ENCODE measurements around the gene ZBTB7C.
A peak's percentile ranks its signal among the peaks of the same experiment; 100 is the strongest.

The ZBTB7C gene

GRCh38 chr18:48030616-48031480 is 378.3 kb downstream of the ZBTB7C start:
- CTCF ChIA-PET = interaction anchor here (0.9 to 1.2 kb wide), 5 partner anchors 10 to 417 kb away, joined by 3 to 7 read pairs (median 4); no protein-coding TSS in a partner anchor
- peak; percentile 55 for DNase-seq (ENCODE audit: extremely low spot score)

GRCh38 chr18:48029296-48029986 is 379.7 kb downstream of the ZBTB7C start:
- TF ChIP-seq FOXK2 (IDR thresholded peaks at IDR 0.05) (no peak), PKNOX1 (IDR thresholded peaks at IDR 0.05) (no peak), NFRKB (IDR thresholded peaks at IDR 0.05) (no peak), CTBP1 (IDR thresholded peaks at IDR 0.05; ENCODE audit: borderline replicate concordance) (no peak), ZNF384 (IDR thresholded peaks at IDR 0.05) (no peak), FOXM1 (IDR thresholded peaks at IDR 0.05; ENCODE audit: borderline replicate concordance) (no peak), L3MBTL2 (conservative IDR thresholded peaks at IDR 0.05) (no peak), HDGF (IDR thresholded peaks at IDR 0.05; ENCODE audit: borderline replicate concordance) (no peak), SP1 (IDR thresholded peaks at IDR 0.05) (no peak), FOXA1 (IDR thresholded peaks at IDR 0.05) (no peak), LEF1 (IDR thresholded peaks at IDR 0.05; ENCODE audit: borderline replicate concordance) (no peak), TARDBP (IDR thresholded peaks at IDR 0.05) (no peak), BHLHE40 (IDR thresholded peaks at IDR 0.05; ENCODE audit: borderline replicate concordance) (no peak)
- ChIA-PET POLR2A (no interaction called here), CTCF (no interaction called here)
- DNase-seq (ENCODE audit: extremely low spot score) = no peak

More at GRCh38 chr18:48030616-48031480, 378.3 kb downstream of the ZBTB7C start:
- TF ChIP-seq SUZ12 (IDR thresholded peaks at IDR 0.05) = no peak
- TF ChIP-seq HDGF (IDR thresholded peaks at IDR 0.05; ENCODE audit: borderline replicate concordance) = no peak
- TF ChIP-seq FOXK2 (IDR thresholded peaks at IDR 0.05) = no peak
- no peak for TF ChIP-seq TARDBP (IDR thresholded peaks at IDR 0.05)
- TF ChIP-seq FOXA1 (IDR thresholded peaks at IDR 0.05) = no peak
- no peak for TF ChIP-seq FOXM1 (IDR thresholded peaks at IDR 0.05; ENCODE audit: borderline replicate concordance)
- TF ChIP-seq NFRKB (IDR thresholded peaks at IDR 0.05) = no peak
- no peak for TF ChIP-seq LEF1 (IDR thresholded peaks at IDR 0.05; ENCODE audit: borderline replicate concordance)
- no peak for TF ChIP-seq CTBP1 (IDR thresholded peaks at IDR 0.05; ENCODE audit: borderline replicate concordance)
- no peak for TF ChIP-seq L3MBTL2 (conservative IDR thresholded peaks at IDR 0.05)
- TF ChIP-seq PKNOX1 (IDR thresholded peaks at IDR 0.05) = no peak
- TF ChIP-seq ZNF384 (IDR thresholded peaks at IDR 0.05) = no peak
- no peak for TF ChIP-seq ARNT (IDR thresholded peaks at IDR 0.05)
- no peak for TF ChIP-seq BHLHE40 (IDR thresholded peaks at IDR 0.05; ENCODE audit: borderline replicate concordance)
- POLR2A ChIA-PET = no interaction called here

GRCh38 chr18:48028696-48029095 is 380.5 kb downstream of the ZBTB7C start:
- no peak for TF ChIP-seq TARDBP (IDR thresholded peaks at IDR 0.05)
- CTCF ChIA-PET = interaction anchor here (0.7 to 0.8 kb wide), 2 partner anchors 417 to 434 kb away, joined by 3 to 4 read pairs; no protein-coding TSS in a partner anchor
- POLR2A ChIA-PET = no interaction called here
- DNase-seq (ENCODE audit: extremely low spot score) = no peak

GRCh38 chr18:48028081-48028480 is 381.1 kb downstream of the ZBTB7C start:
- ChIA-PET POLR2A (no interaction called here), CTCF (interaction anchor here (0.7 to 0.8 kb wide), 2 partner anchors 417 to 434 kb away, joined by 3 to 4 read pairs; no protein-coding TSS in a partner anchor)
- TF ChIP-seq FOXK2 (IDR thresholded peaks at IDR 0.05) (no peak), NFRKB (IDR thresholded peaks at IDR 0.05) (no peak), FOXA1 (IDR thresholded peaks at IDR 0.05) (no peak), PKNOX1 (IDR thresholded peaks at IDR 0.05) (no peak), HDGF (IDR thresholded peaks at IDR 0.05; ENCODE audit: borderline replicate concordance) (no peak), ZNF384 (IDR thresholded peaks at IDR 0.05) (no peak), TARDBP (IDR thresholded peaks at IDR 0.05) (no peak), ELF4 (IDR thresholded peaks at IDR 0.05) (no peak), LEF1 (IDR thresholded peaks at IDR 0.05; ENCODE audit: borderline replicate concordance) (no peak), FOXM1 (IDR thresholded peaks at IDR 0.05; ENCODE audit: borderline replicate concordance) (no peak), L3MBTL2 (conservative IDR thresholded peaks at IDR 0.05) (no peak)
- DNase-seq (ENCODE audit: extremely low spot score) = no peak

GRCh38 chr18:48027401-48027963 is 381.7 kb downstream of the ZBTB7C start:
- DNase-seq (ENCODE audit: extremely low spot score) = no peak
- TF ChIP-seq NFRKB (IDR thresholded peaks at IDR 0.05) (no peak), ARNT (IDR thresholded peaks at IDR 0.05) (no peak), FOXM1 (IDR thresholded peaks at IDR 0.05; ENCODE audit: borderline replicate concordance) (no peak), FOXA1 (IDR thresholded peaks at IDR 0.05) (no peak), ZNF384 (IDR thresholded peaks at IDR 0.05) (no peak), ELF4 (IDR thresholded peaks at IDR 0.05) (no peak), SUZ12 (IDR thresholded peaks at IDR 0.05) (no peak), LEF1 (IDR thresholded peaks at IDR 0.05; ENCODE audit: borderline replicate concordance) (no peak), L3MBTL2 (conservative IDR thresholded peaks at IDR 0.05) (no peak), SP1 (IDR thresholded peaks at IDR 0.05) (no peak), CTBP1 (IDR thresholded peaks at IDR 0.05; ENCODE audit: borderline replicate concordance) (no peak), BHLHE40 (IDR thresholded peaks at IDR 0.05; ENCODE audit: borderline replicate concordance) (no peak), HDGF (IDR thresholded peaks at IDR 0.05; ENCODE audit: borderline replicate concordance) (no peak), TARDBP (IDR thresholded peaks at IDR 0.05) (no peak), FOXK2 (IDR thresholded peaks at IDR 0.05) (no peak), PKNOX1 (IDR thresholded peaks at IDR 0.05) (no peak)
- POLR2A ChIA-PET = no interaction called here
- CTCF ChIA-PET = no interaction called here
